Measurements from ENCODE around the gene CCDC187.
"Not testable (repeated sequence)": the region's sequence is repeated elsewhere in the genome, so short reads cannot be mapped to it uniquely, and the experiment has no call there.

The CCDC187 gene

DNA sequence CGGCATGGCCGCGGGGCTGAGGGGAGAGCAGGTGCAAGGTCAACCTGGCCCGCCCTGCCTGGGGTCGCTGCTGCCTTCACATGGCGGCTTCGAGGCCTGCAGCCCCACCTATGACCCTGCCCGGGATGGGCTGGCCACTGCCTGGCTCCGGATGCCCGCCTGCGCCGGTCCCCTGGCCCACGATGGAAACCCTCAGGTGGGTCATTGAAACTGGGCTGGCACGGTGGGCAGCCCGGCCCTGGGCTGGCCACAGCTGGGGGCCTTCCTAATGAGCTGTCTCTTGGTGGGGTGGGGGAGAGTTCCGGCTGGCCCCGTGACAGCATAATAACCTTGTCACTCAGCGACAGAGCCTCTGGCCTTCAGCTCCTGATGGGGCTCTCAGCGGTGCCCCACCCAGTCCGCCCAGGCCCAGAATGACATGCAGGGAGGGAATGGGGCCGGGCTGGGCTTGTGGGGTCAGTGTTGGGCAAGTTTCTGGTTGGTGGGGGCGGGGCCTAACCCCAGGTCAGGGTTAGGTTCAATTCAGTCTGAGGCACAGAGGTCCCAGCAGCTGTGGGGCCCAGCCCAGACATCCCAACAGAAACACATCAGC lies at the start of gene CCDC187:
Gene CCDC187 (minus strand): TSS at position 270 of the 592 bp plus-strand sequence. CDS start 264 bp downstream, at position 6.
- no peak for DNase-seq

DNA sequence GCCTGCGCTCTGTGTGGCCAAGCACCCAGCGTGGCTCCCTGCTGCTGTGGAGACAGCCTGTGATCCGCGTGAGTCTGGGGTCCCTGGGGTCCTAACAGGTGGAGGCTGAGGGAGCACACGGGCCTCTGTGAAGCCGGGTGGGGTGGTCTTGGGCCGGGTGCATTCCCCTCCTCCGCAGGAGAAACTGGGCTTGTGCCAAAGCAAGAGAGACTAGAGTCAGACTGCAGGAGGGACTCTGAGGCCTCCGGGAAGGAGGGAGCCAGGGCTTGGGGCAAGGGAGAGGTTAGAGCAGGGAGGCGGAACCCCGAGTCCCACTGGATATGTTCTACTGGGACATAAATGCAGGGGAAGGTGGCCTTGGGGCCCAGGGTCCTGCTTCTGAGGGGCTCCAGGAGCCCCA lies 49.2 kb upstream of the CCDC187 start:
- DNase-seq: no peak

DNA sequence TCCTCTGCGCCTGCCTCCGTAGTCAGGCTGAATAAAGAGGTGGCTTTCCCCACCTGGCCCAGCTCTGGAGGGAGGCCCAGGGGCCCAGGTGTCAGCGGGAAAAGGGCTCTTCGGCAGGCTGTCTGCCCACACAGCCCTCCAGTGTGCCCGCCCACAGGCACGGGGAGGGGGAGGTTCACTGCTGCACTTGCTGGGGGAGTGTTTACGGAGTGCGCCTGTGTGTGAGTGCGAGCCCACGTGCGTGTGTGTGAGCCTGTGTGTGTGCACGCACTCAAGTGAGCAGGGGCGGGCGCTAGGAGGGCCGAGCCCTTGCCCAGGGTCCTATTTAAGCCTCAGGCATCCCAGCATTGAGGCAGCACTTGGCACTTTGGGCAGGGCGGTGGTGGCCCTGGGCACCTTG lies 48.8 kb upstream of the CCDC187 start:
- DNase-seq: no peak

DNA sequence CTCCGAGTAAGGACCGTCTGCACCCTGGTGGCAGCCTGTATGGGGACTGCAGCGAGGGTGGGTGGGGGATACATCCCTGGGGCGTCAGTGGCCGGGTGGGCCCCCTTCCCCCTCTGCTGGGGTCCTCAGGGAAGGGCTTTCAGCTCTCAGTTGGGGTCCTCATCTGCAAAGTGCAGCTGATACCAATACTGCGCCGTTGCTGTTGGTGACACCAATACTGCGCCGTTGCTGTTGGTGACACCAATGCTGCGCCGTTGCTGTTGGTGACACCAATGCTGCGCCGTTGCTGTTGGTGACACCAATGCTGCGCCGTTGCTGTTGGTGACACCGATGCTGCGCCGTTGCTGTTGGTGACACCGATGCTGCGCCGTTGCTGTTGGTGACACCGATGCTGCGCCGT lies 48.0 kb upstream of the CCDC187 start:
- DNase-seq: not testable (repeated sequence)

DNA sequence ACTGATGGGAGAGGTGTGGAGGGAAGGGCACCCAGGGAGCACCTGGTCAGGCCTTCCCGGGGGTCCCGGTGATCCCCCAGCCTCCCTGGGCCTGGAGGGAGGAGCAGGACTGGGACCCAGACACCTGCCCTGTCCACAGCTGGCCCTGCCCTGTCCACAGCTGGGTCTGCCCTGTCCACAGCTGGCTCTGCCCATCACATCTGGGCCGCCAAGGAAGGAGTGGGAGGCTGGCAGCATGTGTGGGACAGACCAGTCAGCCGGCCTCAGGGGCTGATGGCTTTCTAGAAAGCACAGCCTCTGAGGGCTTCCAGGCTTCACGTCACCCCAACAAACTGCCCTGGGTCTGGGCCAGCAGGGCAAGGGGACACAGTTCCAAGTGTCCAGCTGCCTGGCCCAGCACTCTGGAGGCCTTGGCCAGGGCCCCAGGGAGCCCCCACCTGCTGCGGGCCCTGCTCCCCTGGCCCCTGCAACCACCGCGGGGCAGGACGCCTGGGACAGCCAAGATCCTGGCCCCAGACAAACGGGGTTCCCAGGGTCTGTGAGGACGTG lies 47.4 kb upstream of the CCDC187 start:
- no peak for DNase-seq

DNA sequence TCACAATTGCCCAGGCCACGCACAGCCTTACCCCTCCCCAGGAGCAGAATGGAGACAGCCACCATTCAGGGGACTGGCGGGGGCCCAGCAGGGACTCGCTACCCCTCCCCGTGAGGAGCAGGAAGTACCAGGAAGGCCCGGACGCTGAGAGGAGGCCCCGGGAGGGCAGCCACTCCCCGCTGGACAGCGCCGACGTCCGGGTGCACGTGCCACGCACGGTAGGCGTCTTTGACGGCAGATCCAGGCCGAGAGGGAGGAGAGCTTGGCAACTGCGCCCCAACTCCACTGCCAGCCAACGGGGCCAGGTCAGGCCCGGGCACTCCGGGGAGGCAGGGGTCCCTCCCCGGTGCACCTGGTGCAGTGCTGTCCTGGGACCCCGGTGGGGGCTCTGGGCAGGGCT lies 45.7 kb upstream of the CCDC187 start:
- DNase-seq: no peak

DNA sequence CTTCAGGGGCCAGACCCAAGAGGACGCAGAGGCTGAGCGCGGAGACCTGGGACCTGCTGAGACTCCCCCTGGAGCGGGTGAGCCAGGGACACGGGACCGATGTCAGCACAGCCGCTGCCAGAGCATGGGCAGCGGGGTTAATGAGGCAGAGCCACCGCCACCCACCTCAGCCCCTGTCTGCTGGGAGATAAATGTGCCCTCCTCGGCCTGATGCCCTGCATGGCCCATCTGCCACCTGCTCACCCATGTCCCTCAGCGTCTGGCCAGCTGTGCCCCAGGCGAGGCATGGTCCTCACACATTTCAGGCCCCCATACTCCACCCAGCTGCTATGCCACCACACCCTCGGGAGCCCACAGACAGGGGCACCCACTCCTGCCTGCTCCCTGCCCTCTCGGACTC lies 44.8 kb upstream of the CCDC187 start:
- DNase-seq: no peak

DNA sequence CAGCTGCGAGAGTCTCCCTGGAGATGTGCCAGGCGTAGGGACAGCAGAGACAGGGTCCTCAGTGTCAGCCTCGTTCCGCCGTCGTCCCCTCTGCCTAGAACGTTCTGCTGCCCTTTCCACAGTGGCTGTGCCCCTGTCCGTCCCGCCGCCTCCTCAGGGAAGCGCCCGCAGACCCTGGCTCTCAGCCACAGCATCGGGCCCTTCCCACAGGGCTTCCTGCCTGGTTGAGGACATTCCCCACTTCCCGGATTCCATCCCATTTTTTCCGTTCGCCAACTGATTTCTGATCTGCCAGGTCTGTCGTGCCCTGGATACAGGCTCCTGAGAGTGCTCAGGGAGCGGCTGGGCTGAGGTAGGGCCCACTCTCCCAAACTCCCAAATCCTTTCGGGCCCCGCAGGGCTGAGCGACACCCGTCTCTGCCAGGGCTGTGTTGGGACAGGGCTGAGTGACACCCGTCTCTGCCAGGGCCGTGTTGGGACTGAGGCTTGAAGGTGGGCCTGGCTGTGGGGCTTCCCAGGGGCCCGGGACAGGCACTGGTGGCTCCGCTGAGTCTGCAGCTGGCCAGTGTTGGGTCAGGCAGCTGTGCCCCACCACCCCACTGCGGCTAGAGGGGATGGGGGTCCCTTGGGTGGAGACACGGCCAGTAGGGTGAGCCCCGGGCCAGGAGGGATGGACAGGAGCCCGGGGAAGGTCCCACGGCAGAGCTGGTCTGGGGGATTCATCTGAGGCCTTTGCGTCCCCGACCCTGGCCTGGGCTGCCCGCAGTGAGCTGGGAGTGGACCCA lies 43.8 kb upstream of the CCDC187 start:
- no peak for DNase-seq

DNA sequence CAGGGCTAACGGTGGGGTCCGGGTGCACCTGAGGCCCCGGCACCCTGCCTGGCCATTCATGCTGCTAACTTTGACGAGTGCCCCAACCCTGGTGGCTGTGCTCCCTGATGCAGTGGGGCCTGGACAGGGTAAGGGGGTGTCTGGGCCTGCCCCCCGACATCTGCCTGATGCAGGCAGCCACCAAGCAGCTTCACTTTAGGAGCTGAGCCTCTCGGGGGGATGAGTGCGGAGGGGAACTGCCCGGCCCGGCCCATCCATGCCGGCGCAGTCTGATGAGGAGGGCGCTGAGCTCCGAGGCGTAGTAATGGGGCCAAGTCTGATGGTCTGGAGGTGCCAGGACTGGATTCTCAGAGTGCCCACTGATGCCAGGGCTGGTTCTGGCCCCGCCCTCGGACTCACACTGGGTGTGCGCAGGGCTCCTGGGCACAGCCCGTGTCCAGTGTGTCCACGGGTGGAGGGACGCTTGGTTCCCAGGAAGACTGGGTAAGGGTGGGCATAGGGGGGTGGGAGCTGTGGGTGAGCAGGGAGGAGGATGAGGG lies 43.1 kb upstream of the CCDC187 start:
- no peak for DNase-seq

DNA sequence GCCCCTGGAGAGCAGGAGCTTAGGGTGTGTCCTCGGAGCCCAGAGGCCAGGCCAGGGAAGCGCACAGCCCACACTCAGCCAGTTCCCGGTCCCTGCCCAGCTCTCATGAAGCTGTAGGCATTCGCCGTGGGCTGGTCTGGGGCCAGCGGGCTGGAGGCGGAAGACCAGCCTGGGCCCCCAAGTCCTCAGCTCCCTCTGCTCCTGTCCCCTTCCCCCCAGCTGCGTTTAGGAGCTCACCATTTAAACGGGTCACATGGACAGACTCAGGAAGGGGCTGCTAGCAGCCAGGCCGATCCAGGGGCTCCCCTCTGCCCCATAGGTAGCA lies 42.2 kb upstream of the CCDC187 start:
- DNase-seq: no peak

DNA sequence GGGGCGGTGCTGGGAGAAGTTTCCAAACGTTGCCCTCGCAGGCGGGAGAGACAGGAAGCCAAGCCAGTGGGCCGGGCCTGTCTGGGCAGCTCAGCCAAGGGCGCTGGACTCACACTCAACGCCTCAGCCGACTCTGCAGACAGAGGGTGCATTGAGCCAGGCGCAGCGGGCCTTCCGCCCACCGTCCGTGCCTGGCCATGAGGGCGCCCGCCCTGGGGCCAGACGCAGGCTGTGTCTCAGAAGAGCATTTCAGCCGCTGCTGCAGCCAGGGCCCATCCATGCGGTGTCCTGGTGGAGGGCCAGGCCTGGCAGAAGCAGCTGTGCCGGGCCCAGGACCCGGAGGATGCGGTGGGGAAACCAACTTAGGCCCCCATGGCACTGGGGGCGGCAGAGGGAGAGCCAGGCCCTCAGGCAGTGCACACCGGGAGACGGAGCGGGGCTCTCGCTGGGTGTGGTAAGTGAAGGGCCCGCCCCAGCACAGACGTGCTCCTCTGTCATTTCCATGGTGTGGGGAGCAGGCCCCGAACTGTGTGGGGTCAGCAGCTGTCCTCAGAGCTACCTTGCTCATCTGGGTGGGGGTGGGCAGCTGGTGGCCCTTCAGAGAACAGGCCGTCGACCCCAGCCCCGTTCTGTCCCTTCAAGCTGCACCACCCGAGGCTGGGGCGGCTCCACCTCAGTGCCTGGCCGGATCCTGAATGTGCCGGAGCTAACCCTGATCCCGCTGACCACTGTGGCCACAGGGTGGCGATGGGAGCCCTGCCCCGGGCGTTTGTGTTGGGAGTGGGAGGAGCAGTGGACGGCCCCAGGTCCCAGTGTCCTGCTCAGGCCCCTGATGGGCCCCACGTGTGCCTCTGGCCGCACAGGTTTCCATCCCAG lies 41.6 kb upstream of the CCDC187 start:
- no peak for DNase-seq

DNA sequence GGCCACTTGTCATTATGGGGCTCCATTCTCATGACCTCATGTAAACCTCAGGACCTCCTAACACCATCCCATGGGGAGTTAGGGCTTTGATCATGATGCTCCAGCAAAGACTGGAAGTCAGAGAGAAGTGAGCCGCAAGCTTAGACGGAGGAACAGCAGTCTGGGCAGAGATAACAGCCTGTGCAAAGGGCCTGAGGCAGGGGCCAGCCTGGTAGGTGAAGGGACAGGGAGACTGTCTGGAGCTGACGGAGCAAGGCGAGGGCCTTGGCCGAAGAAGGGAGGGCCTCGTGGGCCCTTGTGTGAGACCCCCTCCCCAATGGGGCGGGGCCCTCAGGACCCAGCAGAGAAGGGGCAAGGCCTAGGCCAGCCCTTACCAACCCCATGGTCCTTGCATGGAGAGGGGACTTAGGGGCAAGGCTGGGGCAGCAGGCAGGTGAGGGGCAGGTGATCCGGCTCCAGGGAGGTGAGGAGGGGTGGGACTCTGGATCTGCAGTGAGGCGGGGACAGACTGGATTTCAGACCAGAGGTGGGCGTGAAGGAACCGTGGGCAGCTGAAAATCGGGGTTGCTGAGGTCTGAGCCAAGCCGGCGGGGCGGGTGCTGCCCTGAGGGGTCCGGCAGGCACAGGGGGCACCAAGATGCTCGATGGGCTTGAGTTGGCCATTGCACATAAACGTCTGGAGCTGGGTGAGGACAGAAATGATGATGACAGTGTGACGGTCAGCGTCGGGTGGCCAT lies 40.8 kb upstream of the CCDC187 start:
- DNase-seq: no peak

DNA sequence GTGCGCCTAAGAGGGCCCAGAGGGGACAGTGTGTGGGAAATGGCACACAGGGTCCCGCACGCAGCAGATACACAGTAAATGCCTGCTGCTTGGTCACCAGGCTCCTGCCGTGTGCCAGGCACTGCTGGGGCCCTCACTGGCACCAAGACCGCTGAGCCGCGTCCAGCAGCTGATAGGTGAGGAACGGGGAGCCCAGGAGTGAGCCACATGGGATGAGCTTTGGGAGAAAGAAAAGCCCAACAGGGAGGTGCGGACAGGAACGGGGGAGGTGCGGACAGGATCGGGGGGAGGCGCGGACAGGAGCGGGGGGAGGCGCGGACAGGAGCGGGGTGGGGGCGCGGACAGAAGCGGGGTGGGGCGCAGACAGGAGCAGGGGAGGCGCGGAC lies 40.0 kb upstream of the CCDC187 start:
- DNase-seq: no peak

DNA sequence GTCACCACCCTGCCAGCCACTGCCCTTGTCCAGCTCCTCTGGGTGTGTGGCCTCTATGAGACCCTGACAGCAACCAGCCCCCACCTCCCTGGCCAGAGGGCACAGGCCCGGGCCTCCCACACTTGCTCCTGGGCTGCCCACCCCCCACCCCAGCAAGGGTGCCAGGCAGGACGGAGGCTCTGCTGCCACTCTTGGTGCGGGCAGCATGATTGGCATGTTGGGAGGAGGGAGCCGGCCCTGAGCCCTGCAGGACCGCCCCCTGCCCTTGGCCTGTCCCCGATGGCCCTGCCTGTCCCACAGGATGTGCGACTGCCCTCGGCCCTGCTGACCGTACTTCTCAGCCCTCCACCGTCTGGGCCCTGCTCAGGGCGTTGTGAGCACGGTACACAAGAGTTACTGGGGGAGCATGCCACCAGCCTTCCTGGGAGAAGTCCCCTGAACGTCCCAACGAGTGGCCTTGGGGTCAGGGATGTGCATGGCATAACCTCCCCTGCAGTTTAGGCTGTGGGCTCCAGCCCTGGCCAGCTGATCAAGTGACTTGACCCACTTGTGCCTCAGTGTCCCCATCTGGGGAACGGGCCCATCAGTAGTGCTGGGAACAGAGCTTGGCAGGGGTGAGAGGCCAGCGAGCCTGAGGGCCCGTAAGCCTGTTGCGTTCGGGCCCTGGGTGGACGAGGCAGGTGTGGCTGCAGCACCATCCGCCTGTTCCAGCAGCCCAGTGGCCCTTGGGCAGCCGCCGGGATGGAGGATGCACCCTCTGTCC lies 39.4 kb upstream of the CCDC187 start:
- DNase-seq: no peak

DNA sequence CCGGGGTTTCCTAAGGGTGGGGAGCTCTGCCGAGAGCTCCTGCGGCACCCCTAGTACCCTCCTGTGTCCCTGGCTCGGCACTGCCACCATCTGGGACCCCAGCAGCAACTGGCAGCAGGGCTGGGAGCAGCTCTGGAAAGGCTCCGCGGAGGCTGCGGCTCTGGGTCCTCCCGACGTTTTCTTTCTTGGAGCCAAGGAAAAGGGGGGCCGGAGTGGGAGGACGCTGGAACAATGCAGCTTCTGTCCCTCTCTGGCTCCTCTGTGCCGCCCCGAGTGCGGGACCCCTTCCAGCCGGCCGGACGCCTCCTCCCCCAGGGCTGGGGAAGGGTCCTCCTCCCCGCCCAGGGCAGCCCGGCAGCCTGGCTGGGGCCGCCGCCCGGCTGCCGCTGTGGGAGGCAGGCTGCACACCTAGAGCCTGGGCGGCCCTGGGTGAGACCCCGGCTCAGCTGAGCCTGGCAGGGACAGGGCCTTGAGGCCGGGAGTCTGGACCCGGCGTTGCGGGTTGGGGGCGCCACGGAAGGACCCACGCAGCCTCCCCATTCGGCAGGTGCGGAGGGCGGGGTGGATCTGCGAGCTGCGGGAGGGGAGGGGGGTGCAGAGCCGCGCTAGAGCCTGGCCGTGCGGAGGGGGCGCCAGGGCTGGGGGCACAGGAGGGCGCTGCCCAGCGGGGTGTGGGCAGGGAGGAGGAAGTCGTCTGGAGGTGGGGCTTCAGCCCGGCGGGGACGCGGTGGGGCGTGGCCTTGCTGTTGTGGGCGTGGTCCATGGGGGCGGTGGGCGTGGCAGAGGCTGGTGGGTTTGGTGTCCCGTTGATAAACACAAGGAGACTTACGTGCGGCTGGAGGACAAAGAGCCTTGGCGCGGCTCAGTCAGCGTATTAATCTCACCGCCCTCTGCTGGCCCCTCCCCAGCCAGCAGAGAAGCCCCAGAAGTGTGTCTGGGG lies 38.6 kb upstream of the CCDC187 start:
- peak in 1 of 4 experiments; percentile 32 for DNase-seq

DNA sequence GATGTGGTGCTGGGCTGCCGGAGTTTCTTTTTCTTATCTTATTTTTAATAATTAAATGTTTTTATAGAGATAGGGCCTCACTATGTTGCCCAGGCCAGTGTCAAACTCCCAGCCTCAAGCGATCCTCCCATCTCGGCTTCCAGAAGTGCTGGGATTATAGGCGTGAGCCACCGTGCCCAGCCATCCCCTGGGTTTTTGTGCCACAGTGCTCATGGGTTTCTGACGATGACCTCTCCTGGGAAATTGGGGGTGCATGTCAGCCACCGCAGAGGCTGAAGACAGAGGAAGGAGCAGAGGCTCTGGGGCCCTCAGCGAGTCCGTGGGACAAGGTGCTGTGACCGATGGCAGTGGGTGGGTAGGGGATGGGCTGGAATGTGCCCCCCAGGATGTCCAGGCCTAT lies 37.9 kb upstream of the CCDC187 start:
- DNase-seq: no peak

DNA sequence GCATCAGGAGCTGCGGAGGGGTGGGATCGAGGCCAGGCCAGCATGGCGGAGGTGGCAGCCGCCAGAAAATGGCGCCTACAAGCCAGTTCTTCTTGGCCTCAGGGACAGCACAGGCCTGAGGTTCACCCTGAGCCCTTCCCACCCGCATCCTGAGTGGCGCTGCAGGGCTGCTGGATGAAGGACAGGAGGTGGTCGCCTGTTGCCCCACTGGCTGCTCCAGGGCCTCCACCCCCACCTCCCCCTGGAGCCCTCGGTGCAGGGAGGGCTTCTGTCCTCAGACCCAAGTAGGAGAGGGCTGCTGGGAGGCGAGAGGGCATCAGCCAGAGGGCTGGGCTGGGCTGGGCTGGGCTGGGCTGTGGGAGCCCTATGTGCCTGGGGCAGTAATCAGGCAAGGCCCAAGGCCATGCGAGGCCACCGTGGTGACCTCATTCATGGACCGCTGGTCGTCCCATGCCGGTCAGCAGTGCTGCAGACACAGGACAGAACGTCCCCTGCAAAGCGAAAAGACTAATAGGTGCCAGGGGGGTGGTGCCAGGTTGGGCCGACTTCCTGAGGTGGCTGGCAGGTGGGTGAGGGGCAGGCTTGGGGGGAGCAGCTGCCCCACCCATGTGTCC lies 37.3 kb upstream of the CCDC187 start:
- no peak for DNase-seq

DNA sequence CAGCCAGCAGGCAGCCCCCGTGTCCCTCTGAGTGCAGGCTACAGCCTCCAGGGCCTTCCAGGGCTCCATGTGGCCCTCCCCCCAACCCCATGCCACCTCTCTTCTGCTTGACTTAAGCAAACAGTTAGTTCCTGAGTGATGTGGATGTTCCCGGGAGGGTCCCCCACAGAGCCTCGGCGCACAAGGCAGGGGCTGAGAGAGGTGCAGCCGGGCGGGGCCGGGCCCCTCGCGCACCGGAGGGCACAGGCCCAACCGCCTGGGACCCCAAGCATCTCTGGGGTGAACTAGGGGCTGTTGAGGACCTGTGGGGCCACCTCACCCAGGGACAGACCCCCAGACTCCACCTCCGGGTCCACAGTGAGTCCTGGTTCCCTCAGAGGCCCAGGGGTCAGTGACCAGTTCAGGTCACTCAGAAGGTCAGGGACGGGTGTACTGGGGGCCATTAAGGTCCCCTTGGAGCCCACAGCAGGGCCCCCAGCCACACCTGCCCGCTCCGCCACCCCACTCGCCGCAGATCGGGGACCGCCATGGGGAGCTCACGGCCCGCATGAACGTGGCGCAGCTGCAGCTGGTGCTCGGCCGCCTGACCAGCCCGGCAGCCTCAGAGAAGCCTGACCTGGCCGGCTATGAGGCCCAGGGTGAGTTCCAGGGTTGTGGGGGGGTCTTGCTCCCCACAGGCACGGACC lies 36.6 kb upstream of the CCDC187 start:
- DNase-seq: no peak

DNA sequence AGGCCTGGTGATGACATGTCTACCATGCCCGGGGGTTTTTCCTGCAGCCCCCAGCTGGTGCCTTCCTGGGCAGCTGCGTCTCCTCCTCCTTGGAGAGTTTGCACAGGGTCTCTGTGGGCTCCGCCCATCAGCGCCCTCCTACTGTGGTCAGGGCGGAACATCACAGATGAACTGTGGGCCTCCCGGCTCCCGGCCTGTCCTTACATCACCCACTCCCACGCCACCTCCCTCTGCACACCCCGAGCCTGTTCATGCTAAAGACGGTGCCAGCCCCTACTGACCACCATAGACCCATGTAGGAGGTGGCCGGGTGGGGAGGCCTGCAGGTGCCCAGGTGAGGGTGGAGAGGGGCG lies 36.0 kb upstream of the CCDC187 start:
- no peak for DNase-seq

Data from activated CD4-positive, CD25-positive, alpha-beta regulatory T cell (primary cell).